ENCODE measurements around the gene TDO2.

DNA sequence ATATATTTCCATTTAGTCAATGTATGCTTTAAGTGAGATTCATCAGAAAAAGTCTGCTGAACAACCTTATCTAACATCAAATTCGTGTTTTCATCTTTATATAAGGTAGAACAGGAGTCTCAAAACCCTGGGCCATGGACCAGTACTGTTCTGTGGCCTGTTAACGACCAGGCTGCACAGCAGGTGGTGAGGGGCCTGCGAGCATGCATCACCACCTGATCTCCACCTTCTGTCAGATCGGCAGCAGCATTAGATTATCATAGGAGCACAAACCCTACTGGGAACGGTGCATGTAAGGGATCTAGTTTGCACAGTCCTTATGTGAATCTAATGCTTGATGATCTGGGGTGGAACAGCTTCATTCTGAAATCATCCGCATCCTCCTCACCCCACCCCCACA, 47.0 kb downstream of the TDO2 start:
- TF ChIP-seq POLR2A (IDR thresholded peaks at IDR 0.05; ENCODE audit: low read depth, low read length) (no peak), POLR2AphosphoS5 (IDR thresholded peaks at IDR 0.05; ENCODE audit: low read depth, low read length) (no peak), TAF1 (IDR thresholded peaks at IDR 0.05; ENCODE audit: borderline replicate concordance, low read depth, low read length) (no peak)

All from GM12892 (cell line).